Central memory CD8-positive, alpha-beta T cell (primary cell): ENCODE data around the gene ADSS1.

ENCODE experiments used
- ATAC-seq: fragments of 150-1000 bp; cut with Tn5 transposase; replicated peaks from 2 replicates; pipeline ENCODE4 v1.10.0; 2022; ENCODE audit warnings: mild to moderate bottlenecking, moderate FRiP score, moderate number of reproducible peaks; ENCODE audit not compliant: poor library complexity, severe bottlenecking; ENCODE audit errors: extremely low read depth
- DNase-seq, 2 donors: peaks; one replicate each; pipeline ENCODE4 v3.0.0; 2021; ENCODE audit warnings: low spot score in 2 of 2
- H3K27ac Mint-ChIP-seq: one replicate; pipeline ENCODE4 v1.8.0; 2022; ENCODE audit warnings: low read depth, mild to moderate bottlenecking, moderate library complexity, mixed read lengths
- H3K27me3 Mint-ChIP-seq: one replicate; pipeline ENCODE4 v1.8.0; 2022; ENCODE audit warnings: mixed read lengths
- H3K36me3 Mint-ChIP-seq: one replicate; pipeline ENCODE4 v1.8.0; 2022; ENCODE audit warnings: mild to moderate bottlenecking, moderate library complexity, mixed read lengths; ENCODE audit not compliant: insufficient read depth
- H3K4me1 Mint-ChIP-seq: one replicate; pipeline ENCODE4 v1.8.0; 2022; ENCODE audit warnings: mixed read lengths
- H3K4me3 Mint-ChIP-seq: one replicate; pipeline ENCODE4 v1.8.0; 2022; ENCODE audit warnings: mild to moderate bottlenecking, moderate library complexity, mixed read lengths
- H3K9me3 Mint-ChIP-seq: one replicate; pipeline ENCODE4 v1.8.0; 2022; ENCODE audit warnings: mixed read lengths

ADSS1 gene

GRCh38 chr14:104682107-104682593, 41.9 kb upstream of the ADSS1 start:
- H3K27ac Mint-ChIP-seq = no peak overlapping the region
- no peaks in the 10 kb centered on the region for H3K9me3 Mint-ChIP-seq
- no peak for ATAC-seq
- H3K36me3 Mint-ChIP-seq = peaks cover 4% of the 10 kb centered on the region
- peaks cover 21% of the 10 kb centered on the region for H3K27me3 Mint-ChIP-seq
- peaks cover 18% of the 10 kb centered on the region for H3K4me1 Mint-ChIP-seq
- no peak for DNase-seq
- no peak overlapping the region for H3K4me3 Mint-ChIP-seq

GRCh38 chr14:104683653-104684448, 40.2 kb upstream of the ADSS1 start:
- DNase-seq (no peak), ATAC-seq (no peak)
- Mint-ChIP-seq H3K27me3 (peaks cover 21% of the 10 kb centered on the region), H3K4me3 (no peak overlapping the region), H3K9me3 (no peaks in the 10 kb centered on the region), H3K36me3 (peaks cover 3% of the 10 kb centered on the region), H3K27ac (no peak overlapping the region), H3K4me1 (peaks cover 16% of the 10 kb centered on the region)

GRCh38 chr14:104684449-104684821, 39.6 kb upstream of the ADSS1 start:
- H3K27me3 Mint-ChIP-seq = peaks cover 21% of the 10 kb centered on the region
- ATAC-seq (no peak), DNase-seq (no peak)
- H3K27ac Mint-ChIP-seq = no peak overlapping the region
- H3K4me3 Mint-ChIP-seq = no peak overlapping the region
- H3K4me1 Mint-ChIP-seq = peaks cover 16% of the 10 kb centered on the region
- peaks cover 3% of the 10 kb centered on the region for H3K36me3 Mint-ChIP-seq
- no peaks in the 10 kb centered on the region for H3K9me3 Mint-ChIP-seq

GRCh38 chr14:104685216-104685997, 38.6 kb upstream of the ADSS1 start:
- H3K27me3 Mint-ChIP-seq = peaks cover 14% of the 10 kb centered on the region
- H3K9me3 Mint-ChIP-seq = no peaks in the 10 kb centered on the region
- no peak for DNase-seq
- no peak overlapping the region for H3K4me3 Mint-ChIP-seq
- ATAC-seq = no peak
- no peaks in the 10 kb centered on the region for H3K36me3 Mint-ChIP-seq
- no peak overlapping the region for H3K27ac Mint-ChIP-seq
- H3K4me1 Mint-ChIP-seq = peaks cover 16% of the 10 kb centered on the region

DNA sequence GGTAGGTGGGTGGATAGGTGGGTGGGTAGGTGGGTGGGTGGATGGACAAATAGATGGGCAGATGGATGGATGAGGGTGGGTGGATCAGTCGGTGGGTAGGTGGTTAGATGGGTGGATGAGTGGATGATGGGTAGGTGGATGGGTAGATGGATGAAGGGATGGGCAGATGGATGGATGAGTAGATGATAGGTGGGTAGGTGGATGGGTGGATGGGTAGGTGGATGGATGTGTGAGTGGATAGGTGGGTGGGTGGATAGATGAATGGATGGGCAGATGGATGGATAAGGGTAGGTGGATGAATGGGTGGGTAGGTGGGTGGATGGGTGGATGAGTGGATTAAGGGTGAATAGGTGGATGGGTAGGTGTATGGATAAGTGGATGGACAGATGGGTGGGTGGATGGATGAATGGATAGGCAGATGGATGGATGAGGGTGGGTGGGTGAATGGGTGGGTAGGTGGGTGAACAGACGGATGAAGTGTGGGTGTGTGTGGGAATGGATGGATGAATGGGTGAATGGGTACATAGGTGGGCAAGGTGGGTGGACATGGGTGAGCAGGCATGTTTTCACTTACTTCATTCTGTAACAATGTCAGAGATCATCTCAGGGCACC, 37.9 kb upstream of the ADSS1 start:
- Mint-ChIP-seq H3K4me1 (peaks cover 16% of the 10 kb centered on the region), H3K27ac (no peak overlapping the region), H3K27me3 (peaks cover 7% of the 10 kb centered on the region), H3K36me3 (no peaks in the 10 kb centered on the region), H3K4me3 (no peak overlapping the region), H3K9me3 (no peaks in the 10 kb centered on the region)
- DNase-seq (no peak), ATAC-seq (no peak)

DNA sequence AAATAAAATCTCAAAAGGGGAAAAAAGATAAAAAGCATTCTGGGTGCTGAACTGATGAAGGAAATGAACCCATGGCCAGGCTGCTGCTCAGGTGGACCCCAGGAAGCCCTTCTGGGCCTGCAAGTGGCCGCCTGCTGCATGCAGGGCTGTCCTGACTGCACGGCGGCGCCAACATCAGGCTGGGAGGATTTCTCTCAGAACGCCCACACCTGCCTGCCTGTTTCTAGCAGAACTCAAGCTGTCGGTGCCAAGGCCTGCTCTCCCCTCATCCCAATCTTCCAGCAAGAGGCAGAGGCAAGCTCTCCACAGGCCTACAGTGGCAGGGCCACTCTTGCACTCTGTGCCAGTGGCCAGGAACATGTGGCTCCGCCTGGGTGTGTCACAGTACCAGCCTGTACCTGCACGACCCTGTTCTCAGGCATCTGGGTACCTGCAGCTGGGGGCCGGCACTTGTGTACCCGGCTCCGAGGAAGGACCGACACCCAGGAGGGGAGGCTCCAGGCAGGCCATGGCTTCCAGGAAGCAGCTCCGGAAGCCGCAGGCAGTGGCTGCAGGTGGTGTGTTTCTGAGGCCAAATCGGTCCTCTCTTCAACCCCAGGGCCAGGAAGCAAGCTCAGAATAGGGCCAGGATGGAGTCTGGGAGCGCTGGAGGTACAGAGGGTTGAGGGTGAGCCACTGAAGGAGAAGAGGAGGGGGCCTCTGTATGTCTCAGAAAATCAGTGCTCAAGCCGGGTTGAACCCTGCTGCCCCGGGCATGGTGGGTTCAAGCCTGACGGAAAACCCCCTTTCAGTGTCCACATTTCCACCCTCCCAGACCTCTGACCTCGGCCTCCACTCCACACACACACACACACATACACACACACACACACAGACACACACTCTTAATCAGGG, 37.2 kb upstream of the ADSS1 start:
- no peak overlapping the region for H3K4me3 Mint-ChIP-seq
- H3K4me1 Mint-ChIP-seq = peaks cover 16% of the 10 kb centered on the region
- no peaks in the 10 kb centered on the region for H3K27me3 Mint-ChIP-seq
- no peak for ATAC-seq
- no peaks in the 10 kb centered on the region for H3K9me3 Mint-ChIP-seq
- peak overlapping the region; percentile 25 for H3K27ac Mint-ChIP-seq
- no peak for DNase-seq
- H3K36me3 Mint-ChIP-seq = no peaks in the 10 kb centered on the region

DNA sequence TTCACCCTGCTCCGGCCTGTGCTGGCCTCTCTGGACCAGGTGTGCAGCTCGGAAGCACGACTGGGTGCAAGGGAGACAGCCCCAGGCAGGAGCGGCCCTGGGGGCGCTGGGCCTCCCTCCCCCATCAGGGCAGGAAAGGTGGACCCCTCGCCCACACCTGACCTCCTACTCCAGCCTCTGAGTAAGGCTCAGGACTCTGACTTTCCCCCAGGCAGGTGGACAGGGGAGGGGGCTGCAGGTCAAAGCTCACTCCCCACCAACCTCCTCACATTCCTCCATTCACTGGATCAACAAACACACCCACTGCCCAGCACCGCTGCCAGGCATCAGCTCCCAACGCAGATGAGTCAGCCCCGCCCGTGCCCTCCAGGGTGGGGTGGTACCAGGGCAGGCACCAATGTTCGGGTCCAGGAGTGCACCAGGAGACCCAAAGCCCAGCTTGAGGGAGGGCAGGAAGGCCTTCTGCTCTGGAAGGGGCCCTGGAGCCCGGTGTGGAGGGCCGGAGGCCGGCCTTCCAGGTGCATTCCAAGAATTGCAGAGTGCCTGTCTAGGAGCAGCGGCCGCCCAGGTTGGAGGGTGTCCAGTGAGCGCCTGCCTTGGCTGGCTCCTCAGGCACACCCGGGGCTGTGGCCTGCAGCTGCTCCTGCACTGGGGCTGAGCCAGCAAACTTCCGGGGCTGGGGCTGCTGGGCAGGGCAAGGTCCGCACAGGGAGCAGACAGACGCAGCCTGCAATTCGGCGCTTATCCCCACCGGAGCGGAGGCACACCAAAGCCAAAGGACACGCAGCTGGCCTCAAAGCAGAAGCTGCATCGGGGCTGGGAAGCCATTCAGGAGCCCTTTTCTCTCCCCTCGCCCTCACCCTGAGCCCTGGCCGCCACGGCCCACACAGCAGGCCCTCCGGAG, 36.2 kb upstream of the ADSS1 start:
- Mint-ChIP-seq H3K4me3 (peak overlapping the region; percentile 73), H3K36me3 (no peaks in the 10 kb centered on the region), H3K4me1 (peaks cover 16% of the 10 kb centered on the region), H3K9me3 (no peaks in the 10 kb centered on the region), H3K27me3 (no peaks in the 10 kb centered on the region), H3K27ac (no peak overlapping the region)
- DNase-seq = no peak
- ATAC-seq = no peak

- Mint-ChIP-seq H3K4me1 (peaks cover 16% of the 10 kb centered on the region), H3K9me3 (no peaks in the 10 kb centered on the region), H3K36me3 (no peaks in the 10 kb centered on the region), H3K27me3 (no peaks in the 10 kb centered on the region), H3K27ac (no peak overlapping the region), H3K4me3 (peak overlapping the region; percentile 73)
- no peak for ATAC-seq
- DNase-seq = no peak
Observed at GRCh38 chr14:104688505-104689108, 35.4 kb upstream of the ADSS1 start.

- H3K4me1 Mint-ChIP-seq = peaks cover 18% of the 10 kb centered on the region
- no peaks in the 10 kb centered on the region for H3K9me3 Mint-ChIP-seq
- H3K4me3 Mint-ChIP-seq = peak within 1 kb of the TSS; percentile 73
- DNase-seq (no peak), ATAC-seq (peak; percentile 51)
- H3K27ac Mint-ChIP-seq = no peak within 1 kb of the TSS
- no peaks in the 10 kb centered on the region for H3K27me3 Mint-ChIP-seq
- no peaks in the 10 kb centered on the region for H3K36me3 Mint-ChIP-seq
Observed at GRCh38 chr14:104689109-104689880, 34.7 kb upstream of the ADSS1 start, which contains the start of gene INF2. INF2 (plus strand) TSS chr14:104689618; CDS start chr14:104701366, 11,748 bp downstream.

GRCh38 chr14:104689881-104690711, 33.9 kb upstream of the ADSS1 start:
- Mint-ChIP-seq H3K4me1 (peaks cover 22% of the 10 kb centered on the region), H3K4me3 (peak overlapping the region; percentile 71), H3K36me3 (no peaks in the 10 kb centered on the region), H3K27ac (no peak overlapping the region), H3K9me3 (no peaks in the 10 kb centered on the region), H3K27me3 (no peaks in the 10 kb centered on the region)
- no peak for DNase-seq
- ATAC-seq = peak; percentile 15
